H9 (cell line): ENCODE data around the gene RETN. TPM values are rescaled to one million over a fixed set of nuclear protein-coding genes. Genes with fewer than 3 reads are reported as not detected.

Source experiments
- DNase-seq: peaks from one replicate; pipeline ENCODE4 v3.0.0-alpha.2; 2017
- H2AFZ ChIP-seq: one replicate; pipeline ENCODE4 v1.6.1; 2013; ENCODE audit warnings: mild to moderate bottlenecking, low read length, control low read depth, moderate library complexity
- H2AK5ac ChIP-seq: 2 replicates; pipeline ENCODE4 v1.6.1; 2013; ENCODE audit warnings: low read length, control low read depth, mixed read lengths; ENCODE audit not compliant: insufficient read length
- H2BK120ac ChIP-seq: one replicate; pipeline ENCODE4 v1.6.1; 2013; ENCODE audit warnings: low read depth, mild to moderate bottlenecking, low read length, control low read depth, inconsistent platforms; ENCODE audit not compliant: poor library complexity, severe bottlenecking
- H2BK12ac ChIP-seq: 2 replicates; pipeline ENCODE4 v1.6.1; 2013; ENCODE audit warnings: low read length, control low read depth, mixed read lengths, low read depth; ENCODE audit not compliant: insufficient read length
- H2BK15ac ChIP-seq: 2 replicates; pipeline ENCODE4 v1.6.1; 2013; ENCODE audit warnings: low read depth, low read length, control low read depth
- H2BK20ac ChIP-seq: one replicate; pipeline ENCODE4 v1.6.1; 2013; ENCODE audit warnings: low read depth, mild to moderate bottlenecking, low read length, control low read depth, inconsistent platforms; ENCODE audit not compliant: poor library complexity, severe bottlenecking
- H2BK5ac ChIP-seq: 2 replicates; pipeline ENCODE4 v1.6.1; 2013; ENCODE audit warnings: low read length, control low read depth, mixed read lengths; ENCODE audit not compliant: insufficient read length
- H3K14ac ChIP-seq: 2 replicates; pipeline ENCODE4 v1.6.1; 2013; ENCODE audit warnings: low read length, control low read depth; ENCODE audit not compliant: insufficient read depth
- H3K18ac ChIP-seq: 2 replicates; pipeline ENCODE4 v1.6.1; 2013; ENCODE audit warnings: low read depth, mild to moderate bottlenecking, mixed read lengths, low read length, control low read depth; ENCODE audit not compliant: insufficient read length
- H3K23ac ChIP-seq: 2 replicates; pipeline ENCODE4 v1.6.1; 2013; ENCODE audit warnings: low read length, control low read depth, mixed read lengths, low read depth; ENCODE audit not compliant: insufficient read length
- H3K23me2 ChIP-seq: 2 replicates; pipeline ENCODE4 v1.6.1; 2013; ENCODE audit warnings: low read depth, mild to moderate bottlenecking, mixed read lengths, low read length, control low read depth; ENCODE audit not compliant: insufficient read length, poor library complexity, severe bottlenecking
- H3K27ac ChIP-seq: 2 replicates; pipeline ENCODE4 v1.5.1; 2013; ENCODE audit warnings: low read length, control low read depth, mixed read lengths, low read depth; ENCODE audit not compliant: insufficient read length
- H3K27me3 ChIP-seq: 2 replicates; pipeline ENCODE4 v1.6.1; 2013; ENCODE audit warnings: low read length, control low read depth, inconsistent platforms; ENCODE audit not compliant: insufficient read depth
- H3K4ac ChIP-seq: 2 replicates; pipeline ENCODE4 v1.6.1; 2013; ENCODE audit warnings: low read depth, mild to moderate bottlenecking, control low read depth, inconsistent platforms, low read length, moderate library complexity
- H3K4me1 ChIP-seq: 2 replicates; pipeline ENCODE4 v1.6.1; 2013; ENCODE audit warnings: low read length, control low read depth, inconsistent platforms; ENCODE audit not compliant: insufficient read depth
- H3K4me2 ChIP-seq: 2 replicates; pipeline ENCODE4 v1.6.1; 2013; ENCODE audit warnings: low read length, control low read depth, mixed read lengths; ENCODE audit not compliant: insufficient read length, insufficient read depth
- H3K56ac ChIP-seq: 2 replicates; pipeline ENCODE4 v1.6.1; 2013; ENCODE audit warnings: low read depth, mild to moderate bottlenecking, mixed read lengths, low read length, control low read depth; ENCODE audit not compliant: insufficient read length
- H3K79me1 ChIP-seq: 2 replicates; pipeline ENCODE4 v1.6.1; 2013; ENCODE audit warnings: low read depth, mild to moderate bottlenecking, moderate library complexity, low read length, control low read depth, inconsistent platforms; ENCODE audit not compliant: insufficient read depth, poor library complexity, severe bottlenecking
- H3K79me2 ChIP-seq: 2 replicates; pipeline ENCODE4 v1.6.1; 2013; ENCODE audit warnings: low read length, control low read depth, inconsistent platforms; ENCODE audit not compliant: insufficient read depth
- H3K9ac ChIP-seq: 2 replicates; pipeline ENCODE4 v1.6.1; 2013; ENCODE audit warnings: low read length, control low read depth, mixed read lengths; ENCODE audit not compliant: insufficient read length; ENCODE audit errors: extremely low read depth
- H3K9me3 ChIP-seq: one replicate; pipeline ENCODE4 v1.6.1; 2013; ENCODE audit warnings: low read depth, low read length, inconsistent platforms; ENCODE audit not compliant: control insufficient read depth
- H3T11ph ChIP-seq: one replicate; pipeline ENCODE4 v1.6.1; 2013; ENCODE audit warnings: mild to moderate bottlenecking, low read length, control low read depth, inconsistent platforms
- H4K20me1 ChIP-seq: one replicate; pipeline ENCODE4 v1.6.1; 2013; ENCODE audit not compliant: control insufficient read depth, insufficient read length, insufficient read depth
- H4K5ac ChIP-seq: 2 replicates; pipeline ENCODE4 v1.6.1; 2013; ENCODE audit warnings: low read depth, mild to moderate bottlenecking, mixed read lengths, low read length, control low read depth; ENCODE audit not compliant: insufficient read length
- H4K8ac ChIP-seq: replicated peaks from 2 replicates; pipeline ENCODE4 v1.6.1; 2013; ENCODE audit warnings: low read length, control low read depth, mixed read lengths, low read depth; ENCODE audit not compliant: insufficient read length
- H4K91ac ChIP-seq: 2 replicates; pipeline ENCODE4 v1.6.1; 2013; ENCODE audit warnings: low read depth, mild to moderate bottlenecking, moderate library complexity, mixed read lengths, low read length, control low read depth; ENCODE audit not compliant: insufficient read length
- H3K27ac Mint-ChIP-seq, 3 experiments: 2 replicates in 2 of 3; 3 replicates in 1 of 3; pipeline ENCODE4 v1.8.0; 2020 to 2021; ENCODE audit warnings: mixed read lengths in 3 of 3, mild to moderate bottlenecking in 1 of 3, moderate library complexity in 1 of 3
- H3K27me3 Mint-ChIP-seq: 2 replicates; pipeline ENCODE4 v1.8.0; 2021; ENCODE audit warnings: low read depth, mild to moderate bottlenecking, moderate library complexity, mixed read lengths
- H3K36me3 Mint-ChIP-seq, 3 experiments: 2 replicates in 2 of 3; 3 replicates in 1 of 3; pipeline ENCODE4 v1.8.0; 2020 to 2021; ENCODE audit warnings: low read depth in 3 of 3, mixed read lengths in 3 of 3; ENCODE audit not compliant: insufficient read depth in 1 of 3
- H3K4me1 Mint-ChIP-seq, 2 experiments: 2 replicates each; pipeline ENCODE4 v1.8.0; 2020; ENCODE audit warnings: mixed read lengths in 2 of 2
- H3K4me3 Mint-ChIP-seq, 2 experiments: 2 replicates in 1 of 2; 3 replicates in 1 of 2; pipeline ENCODE4 v1.8.0; 2020 to 2021; ENCODE audit warnings: mild to moderate bottlenecking in 2 of 2, mixed read lengths in 2 of 2, moderate library complexity in 1 of 2
- H3K9me3 Mint-ChIP-seq, 2 experiments: 2 replicates in 1 of 2; 3 replicates in 1 of 2; pipeline ENCODE4 v1.8.0; 2020; ENCODE audit warnings: mild to moderate bottlenecking in 2 of 2, mixed read lengths in 2 of 2, moderate library complexity in 1 of 2
- WGBS: extraction: QIAGEN DNeasy Blood & Tissue Kit; methylation state at CpG from one replicate; pipeline ENCODE4 v1.1.7; 2013; ENCODE audit warnings: missing lambda C conversion rate, low lambda C conversion rate, mixed read lengths; ENCODE audit not compliant: insufficient read length; ENCODE audit errors: extremely low coverage; 5-methylcytosine and 5-hydroxymethylcytosine counted together
- total RNA-seq: library from RNA; stranded (reverse); gene quantifications from 2 replicates; pipeline ENCODE4 v1.2.1, GENCODE V29; 2021
- TF ChIP-seq, protein P1 (sequence below): fragments of 200-600 bp; sonication (generic); conservative IDR thresholded peaks from 3 replicates; pipeline ENCODE4 v1.8.0; 2021; ENCODE audit warnings: antibody characterized with exemption, mild to moderate bottlenecking

RETN gene
- total RNA-seq, 1 experiment from 2014 or later, result not detected

DNA sequence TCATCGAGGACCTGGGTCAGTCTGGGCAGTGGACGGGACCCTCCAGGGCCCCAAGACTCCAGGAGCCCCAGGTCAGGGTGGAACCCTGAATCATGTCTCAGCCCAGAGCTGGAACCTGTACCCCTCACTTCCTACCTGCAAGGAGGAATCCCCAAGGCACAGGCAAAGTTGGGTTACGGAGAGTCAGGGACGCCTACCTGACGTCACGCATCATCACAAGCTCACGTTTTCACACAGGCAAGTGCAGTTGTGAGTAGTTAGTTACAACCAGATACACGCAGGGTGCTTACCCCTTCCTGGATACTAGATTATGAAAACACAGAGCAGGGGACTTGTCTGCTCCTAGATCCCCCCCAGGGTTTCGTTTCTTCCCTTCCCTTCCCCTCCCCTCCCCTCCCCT is 1.9 kb downstream of the RETN start:
- TF ChIP-seq, protein P1, sequence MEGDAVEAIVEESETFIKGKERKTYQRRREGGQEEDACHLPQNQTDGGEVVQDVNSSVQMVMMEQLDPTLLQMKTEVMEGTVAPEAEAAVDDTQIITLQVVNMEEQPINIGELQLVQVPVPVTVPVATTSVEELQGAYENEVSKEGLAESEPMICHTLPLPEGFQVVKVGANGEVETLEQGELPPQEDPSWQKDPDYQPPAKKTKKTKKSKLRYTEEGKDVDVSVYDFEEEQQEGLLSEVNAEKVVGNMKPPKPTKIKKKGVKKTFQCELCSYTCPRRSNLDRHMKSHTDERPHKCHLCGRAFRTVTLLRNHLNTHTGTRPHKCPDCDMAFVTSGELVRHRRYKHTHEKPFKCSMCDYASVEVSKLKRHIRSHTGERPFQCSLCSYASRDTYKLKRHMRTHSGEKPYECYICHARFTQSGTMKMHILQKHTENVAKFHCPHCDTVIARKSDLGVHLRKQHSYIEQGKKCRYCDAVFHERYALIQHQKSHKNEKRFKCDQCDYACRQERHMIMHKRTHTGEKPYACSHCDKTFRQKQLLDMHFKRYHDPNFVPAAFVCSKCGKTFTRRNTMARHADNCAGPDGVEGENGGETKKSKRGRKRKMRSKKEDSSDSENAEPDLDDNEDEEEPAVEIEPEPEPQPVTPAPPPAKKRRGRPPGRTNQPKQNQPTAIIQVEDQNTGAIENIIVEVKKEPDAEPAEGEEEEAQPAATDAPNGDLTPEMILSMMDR, result no peak
- Mint-ChIP-seq H3K36me3 (no peaks in the 10 kb centered on the region; a peak in 1 of 7 replicates), H3K27ac (no peak overlapping the region; a peak in 1 of 7 replicates), H3K4me1 (peaks cover 0 to 12% of the 10 kb centered on the region in 2 experiments; a peak in 3 of 4 replicates), H3K9me3 (peaks cover 0 to 7% of the 10 kb centered on the region in 2 experiments; a peak in 2 of 5 replicates), H3K27me3 (peaks cover 87% of the 10 kb centered on the region), H3K4me3 (peak overlapping the region; percentile 77 to 93)
- H3K14ac ChIP-seq, result no peak overlapping the region
- H3K9ac ChIP-seq, result no peak overlapping the region
- peaks cover 2% of the 10 kb centered on the region; the same call in 1 of the 2 replicates for H3K27me3 ChIP-seq
- H2BK15ac ChIP-seq, result no peak overlapping the region
- no peak overlapping the region for H4K91ac ChIP-seq
- no peak overlapping the region for H3K56ac ChIP-seq
- H2BK12ac ChIP-seq, result no peak overlapping the region
- no peak overlapping the region for H2BK120ac ChIP-seq
- H3K9me3 ChIP-seq, result no peaks in the 10 kb centered on the region
- H3T11ph ChIP-seq, result no peak overlapping the region
- no CpG with 5 or more reads among the region's 9 CpGs for WGBS
- H3K4me1 ChIP-seq, result no peaks in the 10 kb centered on the region
- H2BK5ac ChIP-seq, result no peak overlapping the region
- H2BK20ac ChIP-seq, result no peak overlapping the region
- H3K4ac ChIP-seq, result no peak overlapping the region
- H3K79me1 ChIP-seq, result no peaks in the 10 kb centered on the region
- no peaks in the 10 kb centered on the region for H3K79me2 ChIP-seq
- H4K5ac ChIP-seq, result no peak overlapping the region
- H4K8ac ChIP-seq, result no peak overlapping the region
- H2AFZ ChIP-seq, result no peak overlapping the region
- H3K27ac ChIP-seq, result no peak overlapping the region
- H4K20me1 ChIP-seq, result no peaks in the 10 kb centered on the region
- peak overlapping the region; percentile 57 for H3K4me2 ChIP-seq
- H3K18ac ChIP-seq, result no peak overlapping the region
- DNase-seq, result no peak
- peaks cover 6% of the 10 kb centered on the region for H3K23me2 ChIP-seq
- H2AK5ac ChIP-seq, result no peak overlapping the region
- no peak overlapping the region for H3K23ac ChIP-seq
